HG02642 (cell line): ENCODE results near the gene ATRX.
A peak's percentile ranks its signal among the peaks of the same experiment; 100 is the strongest.
"Not testable (repeated sequence)": the region's sequence is repeated elsewhere in the genome, so short reads cannot be mapped to it uniquely, and the experiment has no call there.

Experiments
- ATAC-seq: cut with Tn5 transposase; IDR thresholded peaks from one replicate; pipeline ENCODE4 v1.9.1; 2021; ENCODE audit warnings: mild to moderate bottlenecking; ENCODE audit not compliant: unreplicated experiment, poor library complexity

The ATRX gene, protein sequence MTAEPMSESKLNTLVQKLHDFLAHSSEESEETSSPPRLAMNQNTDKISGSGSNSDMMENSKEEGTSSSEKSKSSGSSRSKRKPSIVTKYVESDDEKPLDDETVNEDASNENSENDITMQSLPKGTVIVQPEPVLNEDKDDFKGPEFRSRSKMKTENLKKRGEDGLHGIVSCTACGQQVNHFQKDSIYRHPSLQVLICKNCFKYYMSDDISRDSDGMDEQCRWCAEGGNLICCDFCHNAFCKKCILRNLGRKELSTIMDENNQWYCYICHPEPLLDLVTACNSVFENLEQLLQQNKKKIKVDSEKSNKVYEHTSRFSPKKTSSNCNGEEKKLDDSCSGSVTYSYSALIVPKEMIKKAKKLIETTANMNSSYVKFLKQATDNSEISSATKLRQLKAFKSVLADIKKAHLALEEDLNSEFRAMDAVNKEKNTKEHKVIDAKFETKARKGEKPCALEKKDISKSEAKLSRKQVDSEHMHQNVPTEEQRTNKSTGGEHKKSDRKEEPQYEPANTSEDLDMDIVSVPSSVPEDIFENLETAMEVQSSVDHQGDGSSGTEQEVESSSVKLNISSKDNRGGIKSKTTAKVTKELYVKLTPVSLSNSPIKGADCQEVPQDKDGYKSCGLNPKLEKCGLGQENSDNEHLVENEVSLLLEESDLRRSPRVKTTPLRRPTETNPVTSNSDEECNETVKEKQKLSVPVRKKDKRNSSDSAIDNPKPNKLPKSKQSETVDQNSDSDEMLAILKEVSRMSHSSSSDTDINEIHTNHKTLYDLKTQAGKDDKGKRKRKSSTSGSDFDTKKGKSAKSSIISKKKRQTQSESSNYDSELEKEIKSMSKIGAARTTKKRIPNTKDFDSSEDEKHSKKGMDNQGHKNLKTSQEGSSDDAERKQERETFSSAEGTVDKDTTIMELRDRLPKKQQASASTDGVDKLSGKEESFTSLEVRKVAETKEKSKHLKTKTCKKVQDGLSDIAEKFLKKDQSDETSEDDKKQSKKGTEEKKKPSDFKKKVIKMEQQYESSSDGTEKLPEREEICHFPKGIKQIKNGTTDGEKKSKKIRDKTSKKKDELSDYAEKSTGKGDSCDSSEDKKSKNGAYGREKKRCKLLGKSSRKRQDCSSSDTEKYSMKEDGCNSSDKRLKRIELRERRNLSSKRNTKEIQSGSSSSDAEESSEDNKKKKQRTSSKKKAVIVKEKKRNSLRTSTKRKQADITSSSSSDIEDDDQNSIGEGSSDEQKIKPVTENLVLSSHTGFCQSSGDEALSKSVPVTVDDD (N-terminal part only)

DNA sequence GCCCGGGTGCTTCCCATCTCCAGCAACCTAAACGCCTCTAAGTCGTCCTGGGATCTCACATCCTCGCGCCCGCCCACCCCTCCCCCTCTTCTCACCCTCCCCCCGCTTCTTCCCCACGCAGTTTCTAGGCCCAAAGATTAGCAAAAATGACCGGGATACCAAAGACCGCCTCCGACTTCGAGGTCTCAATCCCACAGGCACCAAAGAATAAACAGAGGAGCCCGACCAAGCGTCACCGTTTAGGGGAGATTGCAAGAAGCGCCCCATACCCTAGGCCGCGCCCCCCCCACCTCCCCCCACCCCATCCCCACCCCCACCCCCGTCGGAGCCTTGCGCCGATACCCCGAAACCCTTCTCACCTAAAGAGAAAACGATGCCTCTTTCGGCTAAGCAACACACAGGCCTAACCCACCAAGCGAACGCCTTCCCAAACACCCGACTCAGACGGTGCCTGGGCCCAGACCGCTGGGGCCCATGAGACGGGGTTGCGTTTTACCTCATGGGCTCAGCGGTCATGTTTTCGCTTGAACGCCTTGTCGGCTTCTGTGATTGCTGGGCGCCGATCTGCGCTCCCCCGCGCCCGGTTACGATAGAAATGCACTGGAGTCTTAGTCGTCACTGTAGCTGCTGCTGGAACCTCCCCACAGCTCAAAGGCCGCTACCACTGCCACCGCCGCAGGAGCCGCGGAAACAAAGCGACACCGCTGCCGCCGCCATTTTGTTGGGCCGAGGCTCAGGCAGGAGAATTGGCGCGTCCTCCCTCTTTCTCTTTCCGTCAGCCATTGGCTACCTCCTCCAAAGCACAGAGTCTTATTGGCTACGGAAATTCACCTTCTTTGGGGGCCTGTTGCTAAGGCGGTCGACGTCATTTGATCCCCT lies at the start of gene ATRX:
Gene ATRX (minus strand): TSS at position 731 of the 879 bp plus-strand sequence. CDS start 215 bp downstream, at position 516.
- ATAC-seq = peak; percentile 97

DNA sequence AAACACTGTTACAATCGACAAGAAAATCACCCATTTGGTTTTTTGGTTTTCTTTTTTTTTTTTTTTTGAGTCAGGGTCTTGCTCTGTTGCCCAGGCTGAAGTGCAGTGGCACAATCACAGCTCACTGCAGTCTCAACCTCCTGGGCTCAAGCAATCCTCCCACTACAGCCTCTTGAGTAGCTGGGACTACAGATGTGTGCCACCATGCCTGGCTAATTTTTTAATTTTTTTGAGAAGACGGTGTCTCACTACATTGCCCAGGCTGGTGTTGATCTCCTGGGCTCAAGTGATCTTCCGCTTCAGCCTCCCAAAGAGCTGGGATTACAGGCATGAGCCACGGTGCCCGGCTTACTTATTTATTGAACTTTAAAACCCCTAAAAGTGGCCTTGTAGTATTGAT lies 45.5 kb upstream of the ATRX start:
- not testable (repeated sequence) for ATAC-seq

DNA sequence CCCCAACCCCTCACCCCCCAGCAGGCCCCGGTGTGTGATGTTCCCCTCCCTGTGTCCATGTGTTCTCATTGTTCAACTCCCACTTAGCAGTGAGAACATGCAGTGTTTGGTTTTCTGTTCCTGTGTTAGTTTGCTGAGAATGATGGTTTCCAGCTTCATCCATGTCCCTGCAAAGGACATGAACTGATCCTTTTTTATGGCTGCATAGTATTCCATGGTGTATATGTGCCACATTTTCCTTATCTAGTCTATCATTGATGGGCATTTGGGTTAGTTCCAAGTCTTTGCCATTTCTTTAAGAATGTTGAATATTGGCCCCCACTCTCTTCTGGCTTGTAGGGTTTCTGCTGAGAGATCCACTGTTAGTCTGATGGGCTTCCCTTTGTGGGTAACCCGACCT lies 36.0 kb upstream of the ATRX start:
- ATAC-seq = not testable (repeated sequence)

DNA sequence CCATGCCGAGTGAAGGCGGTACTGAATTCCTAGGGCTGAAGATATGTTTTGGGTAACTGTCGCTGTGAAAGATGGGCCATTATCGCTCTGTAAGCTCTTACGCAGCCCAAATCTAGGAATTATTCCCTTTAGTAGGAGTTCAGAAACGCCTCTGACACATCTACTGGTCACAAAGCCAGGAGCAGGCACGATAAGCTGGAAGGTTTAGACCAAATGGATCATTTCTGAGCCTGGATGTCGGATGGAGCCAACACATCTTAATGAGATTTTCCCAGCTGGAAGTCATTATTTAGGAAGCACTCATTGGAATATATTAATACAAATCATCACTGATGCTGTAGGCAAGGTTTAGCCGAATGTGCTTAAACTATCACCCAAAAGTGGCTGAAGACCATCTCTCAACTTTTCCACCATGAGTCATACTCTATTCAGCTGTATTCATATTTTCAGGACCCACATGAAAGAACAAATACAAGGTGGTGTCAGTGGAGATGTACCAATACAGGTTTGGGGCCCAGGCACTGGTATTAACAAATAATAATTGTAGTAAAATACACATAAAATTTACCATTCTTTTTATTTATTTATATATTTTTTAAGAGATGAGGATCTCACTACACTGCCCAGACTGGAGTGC lies 34.2 kb upstream of the ATRX start:
- no peak for ATAC-seq

DNA sequence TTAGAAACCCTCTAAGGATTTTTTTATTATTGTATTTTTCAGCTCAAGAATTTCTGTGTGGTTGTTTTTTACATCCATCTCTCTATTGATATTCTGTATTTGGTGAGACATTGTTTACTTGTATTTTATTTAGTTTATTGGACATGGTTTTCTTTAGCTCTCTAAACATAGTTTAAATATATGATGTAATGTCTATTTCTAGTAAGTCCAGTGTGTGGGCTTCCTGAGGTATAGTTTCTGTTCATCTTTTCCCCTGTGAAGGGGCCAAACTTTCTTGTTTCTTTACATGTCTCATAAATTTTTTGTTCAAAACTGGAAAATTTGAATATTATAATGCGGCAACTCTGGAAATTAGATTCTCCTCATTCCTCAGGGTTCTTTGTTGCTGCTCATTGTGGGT lies 28.2 kb upstream of the ATRX start:
- ATAC-seq = no peak

DNA sequence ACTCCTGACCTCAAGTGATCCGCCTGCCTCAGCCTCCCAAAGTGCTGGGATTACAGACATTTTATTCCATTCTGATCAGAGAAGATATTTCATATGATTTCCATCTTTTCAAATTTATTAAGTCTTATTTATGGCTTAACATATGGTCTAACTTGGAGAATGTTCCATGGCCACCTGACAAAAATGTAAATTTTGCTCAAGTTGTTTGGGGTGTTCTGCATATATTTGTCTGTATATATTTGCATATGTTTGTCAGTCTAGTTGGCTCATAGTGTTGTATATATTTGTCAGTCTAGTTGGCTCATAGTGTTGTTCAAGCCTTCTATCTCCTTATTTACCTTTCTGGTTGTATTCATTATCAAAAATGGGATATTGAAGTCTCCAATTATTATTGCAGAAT lies 16.2 kb upstream of the ATRX start:
- ATAC-seq = no peak

DNA sequence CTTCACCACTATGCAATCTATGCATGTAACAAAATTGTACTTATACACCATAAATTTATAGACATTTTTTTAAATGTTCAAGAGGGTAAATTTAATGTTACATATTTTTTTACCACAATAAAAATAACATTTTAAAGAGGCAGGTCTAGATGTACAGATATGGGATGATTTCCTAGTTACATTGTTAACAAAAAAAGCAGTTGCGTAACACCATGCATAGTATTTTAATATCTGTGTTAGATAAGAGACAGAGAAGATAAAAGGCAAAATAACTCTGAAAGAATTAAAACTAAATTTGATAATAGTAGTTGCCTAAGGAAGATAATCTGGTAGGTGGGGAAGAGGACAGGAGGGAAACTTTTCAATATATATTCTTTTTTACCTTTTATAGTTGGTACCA lies 9.1 kb upstream of the ATRX start:
- no peak for ATAC-seq

DNA sequence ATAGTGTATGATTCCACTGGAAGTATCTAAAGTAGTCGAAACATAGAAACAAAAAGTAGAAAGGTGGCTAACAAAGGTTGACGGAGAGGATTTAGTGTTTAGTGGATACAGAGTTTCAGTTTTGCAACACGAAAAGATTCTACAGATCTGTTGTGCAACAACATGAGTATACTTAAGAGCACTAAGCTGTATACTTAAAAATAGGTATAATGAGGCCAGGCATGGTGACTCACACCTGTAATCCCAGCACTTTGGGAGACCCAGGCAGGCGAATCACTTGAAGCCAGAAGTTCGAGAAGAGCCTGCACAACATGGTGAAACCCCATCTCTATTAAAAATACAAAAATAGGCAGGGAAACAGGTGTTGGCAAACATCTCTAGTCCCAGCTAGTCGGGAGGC lies 7.9 kb upstream of the ATRX start:
- ATAC-seq = no peak

DNA sequence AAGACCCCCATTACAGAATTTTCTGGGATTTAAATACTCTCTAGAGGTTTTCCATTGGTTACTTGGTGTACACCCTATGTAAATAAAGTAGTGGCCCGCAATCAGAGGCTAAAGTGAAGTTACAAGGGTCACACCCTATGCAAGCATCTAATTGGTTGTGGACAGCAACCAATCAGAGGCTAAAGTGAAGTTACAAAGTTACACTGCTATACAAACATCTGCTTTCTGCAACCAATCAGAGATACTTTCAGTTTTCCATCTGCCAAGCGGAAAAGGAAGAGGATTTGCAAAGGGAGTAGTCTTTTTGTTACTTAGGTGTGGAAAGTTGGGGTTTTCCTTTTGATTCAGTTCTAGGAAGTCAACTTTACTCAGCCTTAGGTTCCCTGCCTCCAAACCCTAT lies 2.0 kb upstream of the ATRX start:
- no peak for ATAC-seq

DNA sequence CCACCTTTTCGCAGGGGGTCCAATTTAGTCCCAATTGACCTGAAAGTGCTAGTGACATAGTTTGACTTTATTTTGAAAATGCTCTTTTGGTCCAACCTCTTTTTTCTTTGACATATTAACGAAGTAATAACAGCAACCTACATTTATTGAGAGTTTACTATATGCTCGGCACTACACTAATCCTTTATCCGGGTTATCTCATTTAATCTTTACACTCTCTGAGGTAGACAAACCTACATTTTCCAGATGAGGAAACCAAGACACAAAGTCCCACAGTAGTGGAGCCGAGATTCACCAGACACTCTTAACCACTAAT lies 307 bp upstream of the ATRX start:
- ATAC-seq = peak; percentile 7

DNA sequence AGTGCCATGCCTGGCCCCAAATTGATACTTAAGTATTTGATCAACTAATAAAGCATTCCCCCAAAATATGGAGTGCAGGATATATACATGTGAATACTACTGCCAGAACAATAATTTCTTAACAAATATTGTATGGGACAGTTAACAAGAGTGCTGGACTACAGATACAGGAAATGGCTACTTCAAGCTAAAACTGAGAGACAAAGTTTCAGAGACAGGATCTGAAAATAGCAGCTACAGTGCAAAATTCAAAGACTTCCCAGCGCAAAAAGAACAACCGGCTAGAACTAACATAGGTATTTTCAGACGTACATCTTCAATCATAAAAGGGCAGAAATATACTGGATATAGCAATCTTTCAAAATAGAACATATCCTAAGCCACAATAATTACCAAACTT lies 6.3 kb downstream of the ATRX start:
- ATAC-seq = no peak

DNA sequence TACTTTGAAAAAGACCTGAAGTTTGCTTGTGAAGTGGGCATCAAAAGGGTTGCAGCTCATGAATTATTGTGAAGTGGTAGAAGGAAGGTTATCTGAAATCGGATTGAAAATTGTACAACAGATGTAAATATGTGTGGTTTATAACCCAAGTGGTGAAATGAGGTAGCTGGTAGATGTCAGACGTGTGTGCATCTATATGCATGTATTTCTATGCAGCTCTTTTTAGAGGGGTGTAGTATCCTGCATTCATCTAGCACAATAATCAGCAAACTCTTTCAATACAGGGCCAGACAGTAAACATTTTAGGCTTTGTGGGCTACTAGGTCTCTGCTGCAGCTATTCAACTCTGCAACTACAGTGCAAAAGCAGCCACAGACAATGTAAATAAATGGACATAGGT lies 9.4 kb downstream of the ATRX start:
- ATAC-seq = no peak

DNA sequence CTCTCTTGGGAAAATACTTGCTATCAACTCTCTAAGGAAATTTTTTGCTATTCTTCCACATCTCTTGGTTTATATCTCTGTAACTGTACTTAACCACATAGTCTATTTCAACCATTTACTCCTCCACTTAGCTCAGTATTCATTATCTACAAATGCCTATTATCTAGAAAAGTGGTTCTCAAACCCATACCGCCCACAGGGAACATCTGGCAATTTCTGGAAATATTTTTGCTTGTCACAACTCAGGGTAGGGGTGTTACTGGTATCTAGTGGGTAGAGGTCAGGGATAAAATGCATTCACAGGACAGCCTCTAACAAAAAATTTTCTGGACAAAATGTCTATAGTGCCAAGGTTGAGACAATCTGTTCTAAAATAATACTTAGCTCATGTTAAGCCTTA lies 14.4 kb downstream of the ATRX start:
- ATAC-seq = no peak

DNA sequence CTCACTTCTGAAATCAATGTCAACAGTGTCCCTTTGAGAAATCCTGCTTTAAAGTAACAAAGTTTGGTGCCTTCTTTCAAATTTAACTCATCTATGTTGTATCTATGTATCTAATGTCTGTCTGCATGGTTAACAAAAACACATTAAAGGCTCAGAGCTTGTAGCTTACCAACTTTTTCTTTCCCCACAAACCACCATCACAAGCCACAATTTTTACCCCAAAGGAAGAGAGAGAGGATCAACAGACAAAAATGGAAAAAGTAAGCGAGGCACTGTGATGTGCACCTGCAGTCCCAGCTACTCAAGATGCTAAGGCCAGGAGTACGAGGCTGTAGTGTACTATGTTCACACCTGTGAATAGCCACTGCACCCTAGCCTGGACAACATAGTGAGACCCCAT lies 17.2 kb downstream of the ATRX start:
- no peak for ATAC-seq

DNA sequence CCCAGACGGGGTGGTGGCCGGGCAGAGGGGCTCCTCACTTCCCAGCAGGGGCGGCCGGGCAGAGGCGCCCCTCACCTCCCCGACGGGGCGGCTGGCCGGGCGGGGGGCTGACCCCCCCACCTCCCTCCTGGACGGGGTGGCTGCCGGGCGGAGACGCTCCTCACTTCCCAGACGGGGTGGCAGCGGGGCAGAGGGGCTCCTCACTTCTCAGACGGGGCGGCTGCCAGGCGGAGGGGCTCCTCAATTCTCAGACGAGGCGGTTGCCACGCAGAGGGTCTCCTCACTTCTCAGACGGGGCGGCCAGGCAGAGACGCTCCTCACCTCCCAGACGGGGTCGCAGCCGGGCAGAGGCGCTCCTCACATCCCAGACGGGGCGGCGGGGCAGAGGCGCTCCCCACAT lies 19.8 kb downstream of the ATRX start:
- not testable (repeated sequence) for ATAC-seq

DNA sequence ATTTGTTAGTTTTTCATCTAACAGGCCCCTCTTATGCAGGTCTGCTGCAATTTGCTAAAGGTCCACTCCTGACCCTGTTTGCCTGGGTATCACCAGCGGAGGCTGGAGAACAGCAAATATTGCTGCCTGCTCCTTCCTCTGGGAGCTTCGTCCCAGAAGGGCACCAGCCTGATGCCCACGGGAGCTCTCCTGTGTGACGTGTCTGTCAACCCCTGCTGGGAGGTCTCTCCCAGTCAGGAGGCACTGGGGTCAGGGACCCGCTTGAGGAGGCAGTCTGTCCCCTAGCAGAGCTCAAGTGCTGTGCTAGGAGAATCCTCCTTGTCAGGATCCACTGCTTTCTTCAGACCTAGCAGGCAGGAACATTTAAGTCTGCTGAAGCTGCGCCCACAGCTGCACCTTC lies 30.5 kb downstream of the ATRX start:
- ATAC-seq = no peak

DNA sequence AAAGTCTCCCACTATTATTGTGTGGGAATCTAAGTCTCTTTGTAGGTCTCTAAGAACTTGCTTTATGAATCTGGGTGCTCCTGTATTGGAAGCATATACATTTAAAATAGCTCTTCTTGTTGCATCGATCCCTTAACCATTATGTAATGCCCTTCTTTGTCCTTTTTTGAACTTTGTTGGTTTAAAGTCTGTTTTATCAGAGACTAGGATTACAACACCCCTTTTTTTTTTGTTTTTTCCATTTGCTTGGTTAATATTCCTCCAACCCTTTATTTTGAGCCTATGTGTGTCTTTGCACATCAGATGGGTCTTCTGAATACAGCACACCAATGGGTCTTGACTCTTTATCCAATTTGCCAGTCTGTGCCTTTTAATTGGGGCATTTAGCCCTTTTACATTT lies 32.1 kb downstream of the ATRX start:
- ATAC-seq = not testable (repeated sequence)

DNA sequence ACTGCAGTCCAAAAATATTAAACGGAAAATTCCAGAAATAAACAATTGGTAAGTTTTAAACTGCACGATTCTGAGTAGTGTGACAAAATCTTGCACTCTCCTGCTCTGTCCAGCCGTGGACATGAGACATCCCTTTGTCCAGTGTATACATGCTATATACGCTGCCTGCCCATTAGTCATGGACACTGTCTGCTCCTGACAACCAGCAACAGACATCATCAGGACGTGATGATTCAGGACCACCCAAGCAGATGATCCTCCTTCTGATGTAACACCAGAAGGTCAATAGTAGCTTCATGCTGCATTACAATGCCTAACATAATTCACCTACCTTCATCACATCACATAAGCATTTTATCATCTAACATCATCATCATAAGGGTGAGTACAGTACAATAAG lies 36.3 kb downstream of the ATRX start:
- no peak for ATAC-seq

DNA sequence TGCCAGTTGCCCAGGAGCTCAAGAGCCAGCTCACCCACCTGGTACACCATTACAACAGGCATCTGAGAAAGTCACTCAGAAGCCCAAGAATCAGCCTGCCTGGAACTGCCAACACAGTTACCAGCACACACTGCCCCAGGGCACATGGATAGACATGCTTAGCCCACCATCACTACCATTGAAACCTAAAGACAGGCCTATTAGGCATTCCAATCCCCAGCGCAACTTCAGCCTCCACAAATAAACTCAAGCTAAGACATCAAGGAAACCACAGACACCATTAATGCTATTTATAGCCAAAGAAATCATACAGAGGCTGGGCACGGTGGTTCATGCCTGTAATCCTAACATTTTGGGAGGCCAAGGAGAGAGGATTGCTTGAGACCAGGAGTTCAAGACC lies 42.3 kb downstream of the ATRX start:
- ATAC-seq = no peak
